CD4-positive, alpha-beta T cell treated with Interleukin-10 for 1 hour (primary cell): Measurements from ENCODE around the gene DPP4.

Source experiments
- DNase-seq: peaks from one replicate; pipeline ENCODE4 v3.0.0-alpha.2; 2020

The DPP4 gene

GRCh38 chr2:162073888-162074631 is at the start of gene DPP4:
TSS of gene DPP4 (minus strand) at chr2:162074215. CDS start at chr2:162073981, 234 bp downstream.
- peak; percentile 57 for DNase-seq

GRCh38 chr2:162118166-162119031 is 44.4 kb upstream of the DPP4 start:
- DNase-seq, result no peak

- no peak for DNase-seq
Measured at GRCh38 chr2:162116352-162116751, 42.3 kb upstream of the DPP4 start.

GRCh38 chr2:162115076-162115475 is 41.1 kb upstream of the DPP4 start:
- DNase-seq, result no peak

- no peak for DNase-seq
Measured at GRCh38 chr2:162114271-162114670, 40.3 kb upstream of the DPP4 start.

- DNase-seq, result no peak
Measured at GRCh38 chr2:162113776-162114168, 39.8 kb upstream of the DPP4 start.

GRCh38 chr2:162113088-162113775 is 39.2 kb upstream of the DPP4 start:
- DNase-seq, result no peak

- DNase-seq, result no peak
Measured at GRCh38 chr2:162111958-162112850, 38.2 kb upstream of the DPP4 start.

- no peak for DNase-seq
Measured at GRCh38 chr2:162107361-162107901, 33.4 kb upstream of the DPP4 start.

GRCh38 chr2:162106746-162107145 is 32.7 kb upstream of the DPP4 start:
- DNase-seq, result no peak

- no peak for DNase-seq
Measured at GRCh38 chr2:162106146-162106551, 32.1 kb upstream of the DPP4 start.

GRCh38 chr2:162103443-162104009 is 29.5 kb upstream of the DPP4 start:
- DNase-seq, result no peak

- DNase-seq, result no peak
Measured at GRCh38 chr2:162100579-162100978, 26.6 kb upstream of the DPP4 start.

- no peak for DNase-seq
Measured at GRCh38 chr2:162099836-162100235, 25.8 kb upstream of the DPP4 start.

GRCh38 chr2:162092658-162093556 is 18.9 kb upstream of the DPP4 start:
- DNase-seq, result no peak

- DNase-seq, result no peak
Measured at GRCh38 chr2:162092008-162092390, 18.0 kb upstream of the DPP4 start.

- peak; percentile 26 for DNase-seq
Measured at GRCh38 chr2:162091325-162092007, 17.5 kb upstream of the DPP4 start.

- DNase-seq, result no peak
Measured at GRCh38 chr2:162090109-162090508, 16.1 kb upstream of the DPP4 start.

GRCh38 chr2:162086904-162087303 is 12.9 kb upstream of the DPP4 start:
- DNase-seq, result no peak
